ENCODE measurements around the gene YKT6.

The YKT6 gene

DNA sequence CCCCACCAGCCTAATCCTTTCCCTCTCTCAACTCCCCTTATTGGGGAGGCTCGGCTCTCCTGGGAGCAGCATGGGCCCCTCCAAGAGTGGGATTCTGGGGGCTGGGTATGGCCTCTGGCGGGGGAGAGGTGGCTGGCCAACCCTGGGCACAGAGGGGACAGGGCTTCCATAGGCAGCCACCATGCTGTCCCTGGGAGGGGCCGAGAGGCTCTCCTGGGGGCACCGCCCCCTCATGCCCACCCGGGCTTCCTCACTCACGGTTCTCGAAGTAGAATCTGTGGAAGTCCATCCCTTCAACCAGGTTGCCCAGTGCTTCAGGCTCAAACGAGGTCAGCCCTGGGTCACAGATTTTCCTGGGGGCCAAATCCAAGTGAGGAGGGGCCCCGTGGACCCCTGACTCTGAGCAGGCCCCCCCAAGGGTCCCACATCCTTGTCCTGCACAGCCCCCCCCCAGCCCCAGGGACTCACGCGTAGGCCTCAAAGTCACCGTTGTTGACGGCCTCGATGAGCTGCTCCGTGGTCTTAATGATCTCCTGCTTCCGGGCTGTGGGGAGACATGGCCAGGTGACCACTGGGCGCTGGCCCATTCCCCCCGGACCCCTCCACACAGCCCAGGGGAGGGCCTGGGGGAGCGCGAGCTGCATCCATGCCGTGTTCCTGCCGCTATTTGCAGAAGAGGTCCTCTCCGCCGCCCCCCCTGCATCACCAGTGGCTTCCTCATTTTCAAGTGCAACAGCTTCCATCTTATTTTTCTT lies 19.8 kb downstream of the YKT6 start:
- Histone ChIP-seq H4K20me1 (ENCODE audit: insufficient read depth, low read length, poor library complexity, severe bottlenecking) (no peaks in the 10 kb centered on the region), H3K4me2 (ENCODE audit: low read depth, low read length, poor library complexity, severe bottlenecking) (no peak overlapping the region), H3K9me3 (ENCODE audit: insufficient read depth, low read depth, low read length) (no peaks in the 10 kb centered on the region), H2AFZ (ENCODE audit: low read length) (no peak overlapping the region), H3K9me2 (replicated peaks; ENCODE audit: low read depth, low read length) (no peaks in the 10 kb centered on the region), H3K27me3 (ENCODE audit: insufficient read depth, low read length, poor library complexity, severe bottlenecking) (no peaks in the 10 kb centered on the region), H3K79me2 (ENCODE audit: insufficient read depth, low read length) (no peaks in the 10 kb centered on the region), H3F3A (ENCODE audit: low read depth) (no peaks in the 10 kb centered on the region), H3K9ac (ENCODE audit: low read depth, low read length, poor library complexity, severe bottlenecking) (no peak overlapping the region), H3K36me3 (ENCODE audit: insufficient read depth, low read length) (no peaks in the 10 kb centered on the region), H3K4me1 (ENCODE audit: insufficient read depth, low read length, poor library complexity, severe bottlenecking) (no peaks in the 10 kb centered on the region), H3K4me3 (ENCODE audit: low read length, poor library complexity, severe bottlenecking) (no peak overlapping the region)
- TF ChIP-seq, protein P1, sequence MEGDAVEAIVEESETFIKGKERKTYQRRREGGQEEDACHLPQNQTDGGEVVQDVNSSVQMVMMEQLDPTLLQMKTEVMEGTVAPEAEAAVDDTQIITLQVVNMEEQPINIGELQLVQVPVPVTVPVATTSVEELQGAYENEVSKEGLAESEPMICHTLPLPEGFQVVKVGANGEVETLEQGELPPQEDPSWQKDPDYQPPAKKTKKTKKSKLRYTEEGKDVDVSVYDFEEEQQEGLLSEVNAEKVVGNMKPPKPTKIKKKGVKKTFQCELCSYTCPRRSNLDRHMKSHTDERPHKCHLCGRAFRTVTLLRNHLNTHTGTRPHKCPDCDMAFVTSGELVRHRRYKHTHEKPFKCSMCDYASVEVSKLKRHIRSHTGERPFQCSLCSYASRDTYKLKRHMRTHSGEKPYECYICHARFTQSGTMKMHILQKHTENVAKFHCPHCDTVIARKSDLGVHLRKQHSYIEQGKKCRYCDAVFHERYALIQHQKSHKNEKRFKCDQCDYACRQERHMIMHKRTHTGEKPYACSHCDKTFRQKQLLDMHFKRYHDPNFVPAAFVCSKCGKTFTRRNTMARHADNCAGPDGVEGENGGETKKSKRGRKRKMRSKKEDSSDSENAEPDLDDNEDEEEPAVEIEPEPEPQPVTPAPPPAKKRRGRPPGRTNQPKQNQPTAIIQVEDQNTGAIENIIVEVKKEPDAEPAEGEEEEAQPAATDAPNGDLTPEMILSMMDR (conservative IDR thresholded peaks at IDR 0.05; ENCODE audit: low read length) = no peak
- no peak for TF ChIP-seq EZH2phosphoT487 (IDR thresholded peaks at IDR 0.05; ENCODE audit: borderline replicate concordance)

DNA sequence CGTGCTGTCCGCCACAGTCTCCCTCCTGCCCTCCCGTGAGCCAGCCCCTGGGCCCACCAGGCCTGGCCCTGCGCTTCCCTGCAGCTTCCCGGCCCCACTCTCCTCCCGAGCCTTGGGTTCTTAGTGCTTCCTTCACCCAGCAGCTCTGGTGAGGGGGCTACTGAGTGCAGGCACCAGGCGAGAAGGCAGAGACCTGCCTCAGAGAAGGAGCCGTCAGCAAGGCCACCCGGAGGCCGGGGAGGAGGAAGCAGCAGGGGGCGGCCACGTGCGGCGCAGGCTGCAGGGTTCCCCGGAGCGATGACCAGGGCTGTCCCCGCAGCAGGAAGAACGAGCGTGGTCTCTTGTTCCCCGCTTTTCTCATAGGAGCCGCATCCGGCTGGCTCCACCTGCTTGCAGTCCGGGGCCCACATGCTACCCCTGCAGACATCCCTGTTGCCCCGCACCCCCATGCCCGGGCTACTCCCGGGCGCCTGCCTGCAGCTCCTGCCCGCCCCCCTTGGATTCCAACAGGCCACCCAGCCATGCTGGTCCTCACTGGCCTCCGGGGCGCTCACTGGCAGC lies 20.5 kb downstream of the YKT6 start:
- TF ChIP-seq EZH2phosphoT487 (IDR thresholded peaks at IDR 0.05; ENCODE audit: borderline replicate concordance) = no peak
- TF ChIP-seq, protein P1 (conservative IDR thresholded peaks at IDR 0.05; ENCODE audit: low read length) = no peak
- H3K4me2 ChIP-seq (ENCODE audit: low read depth, low read length, poor library complexity, severe bottlenecking) = no peak overlapping the region
- H3K9me3 ChIP-seq (ENCODE audit: insufficient read depth, low read depth, low read length) = no peaks in the 10 kb centered on the region
- no peak overlapping the region for H2AFZ ChIP-seq (ENCODE audit: low read length)
- H3F3A ChIP-seq (ENCODE audit: low read depth) = no peaks in the 10 kb centered on the region
- no peak overlapping the region for H3K4me3 ChIP-seq (ENCODE audit: low read length, poor library complexity, severe bottlenecking)
- H3K4me1 ChIP-seq (ENCODE audit: insufficient read depth, low read length, poor library complexity, severe bottlenecking) = no peaks in the 10 kb centered on the region
- no peaks in the 10 kb centered on the region for H3K79me2 ChIP-seq (ENCODE audit: insufficient read depth, low read length)
- no peaks in the 10 kb centered on the region for H3K27me3 ChIP-seq (ENCODE audit: insufficient read depth, low read length, poor library complexity, severe bottlenecking)
- H3K9ac ChIP-seq (ENCODE audit: low read depth, low read length, poor library complexity, severe bottlenecking) = no peak overlapping the region
- H3K9me2 ChIP-seq (replicated peaks; ENCODE audit: low read depth, low read length) = no peaks in the 10 kb centered on the region
- H4K20me1 ChIP-seq (ENCODE audit: insufficient read depth, low read length, poor library complexity, severe bottlenecking) = no peaks in the 10 kb centered on the region
- H3K36me3 ChIP-seq (ENCODE audit: insufficient read depth, low read length) = no peaks in the 10 kb centered on the region

DNA sequence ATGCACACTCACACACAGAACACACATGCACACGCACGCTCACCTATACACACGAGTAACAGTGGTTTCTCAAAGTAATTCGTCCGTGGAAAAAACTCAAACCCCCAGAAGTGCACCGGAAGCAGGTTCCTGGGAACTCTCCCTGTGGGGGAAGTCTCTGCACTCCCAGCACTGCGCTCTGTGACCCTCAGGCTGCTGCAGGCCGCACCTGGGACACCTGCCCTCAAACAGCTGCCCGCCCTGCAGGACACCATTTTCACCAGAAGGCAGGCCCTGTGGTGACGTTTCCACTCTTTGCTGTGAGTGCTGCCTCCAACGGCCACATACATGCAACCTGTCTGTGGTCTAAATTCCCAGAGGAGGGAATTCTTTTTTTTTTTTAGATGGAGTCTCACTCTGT lies 21.3 kb downstream of the YKT6 start:
- no peaks in the 10 kb centered on the region for H3K36me3 ChIP-seq (ENCODE audit: insufficient read depth, low read length)
- no peaks in the 10 kb centered on the region for H3K4me1 ChIP-seq (ENCODE audit: insufficient read depth, low read length, poor library complexity, severe bottlenecking)
- H3K27me3 ChIP-seq (ENCODE audit: insufficient read depth, low read length, poor library complexity, severe bottlenecking) = no peaks in the 10 kb centered on the region
- no peak overlapping the region for H3K4me2 ChIP-seq (ENCODE audit: low read depth, low read length, poor library complexity, severe bottlenecking)
- no peak overlapping the region for H3K4me3 ChIP-seq (ENCODE audit: low read length, poor library complexity, severe bottlenecking)
- H3K9me2 ChIP-seq (replicated peaks; ENCODE audit: low read depth, low read length) = no peaks in the 10 kb centered on the region
- TF ChIP-seq, protein P1 (conservative IDR thresholded peaks at IDR 0.05; ENCODE audit: low read length) = no peak
- no peak for TF ChIP-seq EZH2phosphoT487 (IDR thresholded peaks at IDR 0.05; ENCODE audit: borderline replicate concordance)
- H4K20me1 ChIP-seq (ENCODE audit: insufficient read depth, low read length, poor library complexity, severe bottlenecking) = no peaks in the 10 kb centered on the region
- H2AFZ ChIP-seq (ENCODE audit: low read length) = no peak overlapping the region
- no peaks in the 10 kb centered on the region for H3F3A ChIP-seq (ENCODE audit: low read depth)
- H3K9me3 ChIP-seq (ENCODE audit: insufficient read depth, low read depth, low read length) = no peaks in the 10 kb centered on the region
- H3K9ac ChIP-seq (ENCODE audit: low read depth, low read length, poor library complexity, severe bottlenecking) = no peak overlapping the region
- H3K79me2 ChIP-seq (ENCODE audit: insufficient read depth, low read length) = no peaks in the 10 kb centered on the region
